ENCODE data around the gene LAMC2.

DNA sequence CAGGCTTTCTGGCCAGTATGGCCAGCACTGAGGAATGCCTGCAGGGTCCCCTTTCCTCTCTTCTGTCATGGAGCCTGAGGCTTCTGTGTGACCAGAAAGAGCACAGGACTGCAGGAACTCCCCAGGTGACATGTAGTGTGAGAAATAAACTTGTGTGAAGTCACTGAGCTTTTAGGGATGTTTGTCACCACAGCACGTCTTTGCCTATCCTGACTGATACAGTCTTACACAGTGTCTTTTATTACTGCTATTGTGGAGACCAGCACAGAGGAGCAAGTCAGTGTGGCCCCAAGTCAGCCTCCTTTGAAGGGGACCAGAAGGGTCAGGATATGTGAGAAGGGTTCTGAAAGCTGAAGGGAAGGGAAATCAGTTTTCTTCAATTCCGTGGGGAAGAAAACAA, 102.5 kb downstream of the LAMC2 start:
- TF ChIP-seq POLR2A (IDR thresholded peaks at IDR 0.05) (no peak), POLR2AphosphoS5 (IDR thresholded peaks at IDR 0.05) (no peak)
- TF ChIP-seq, protein P1, sequence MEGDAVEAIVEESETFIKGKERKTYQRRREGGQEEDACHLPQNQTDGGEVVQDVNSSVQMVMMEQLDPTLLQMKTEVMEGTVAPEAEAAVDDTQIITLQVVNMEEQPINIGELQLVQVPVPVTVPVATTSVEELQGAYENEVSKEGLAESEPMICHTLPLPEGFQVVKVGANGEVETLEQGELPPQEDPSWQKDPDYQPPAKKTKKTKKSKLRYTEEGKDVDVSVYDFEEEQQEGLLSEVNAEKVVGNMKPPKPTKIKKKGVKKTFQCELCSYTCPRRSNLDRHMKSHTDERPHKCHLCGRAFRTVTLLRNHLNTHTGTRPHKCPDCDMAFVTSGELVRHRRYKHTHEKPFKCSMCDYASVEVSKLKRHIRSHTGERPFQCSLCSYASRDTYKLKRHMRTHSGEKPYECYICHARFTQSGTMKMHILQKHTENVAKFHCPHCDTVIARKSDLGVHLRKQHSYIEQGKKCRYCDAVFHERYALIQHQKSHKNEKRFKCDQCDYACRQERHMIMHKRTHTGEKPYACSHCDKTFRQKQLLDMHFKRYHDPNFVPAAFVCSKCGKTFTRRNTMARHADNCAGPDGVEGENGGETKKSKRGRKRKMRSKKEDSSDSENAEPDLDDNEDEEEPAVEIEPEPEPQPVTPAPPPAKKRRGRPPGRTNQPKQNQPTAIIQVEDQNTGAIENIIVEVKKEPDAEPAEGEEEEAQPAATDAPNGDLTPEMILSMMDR (IDR thresholded peaks at IDR 0.05), result no peak

All from prostate gland (tissue), 2 donors.